Activated gamma-delta T cell treated with Interleukin-2 at 50 U/mL for 16 hours (primary cell): ENCODE data around the gene CDHR3.
"Not testable (repeated sequence)": the region's sequence is repeated elsewhere in the genome, so short reads cannot be mapped to it uniquely, and the experiment has no call there.

ENCODE experiments used
- DNase-seq: peaks from one replicate; pipeline ENCODE4 v3.0.0-alpha.2; 2020

CDHR3 gene

DNA sequence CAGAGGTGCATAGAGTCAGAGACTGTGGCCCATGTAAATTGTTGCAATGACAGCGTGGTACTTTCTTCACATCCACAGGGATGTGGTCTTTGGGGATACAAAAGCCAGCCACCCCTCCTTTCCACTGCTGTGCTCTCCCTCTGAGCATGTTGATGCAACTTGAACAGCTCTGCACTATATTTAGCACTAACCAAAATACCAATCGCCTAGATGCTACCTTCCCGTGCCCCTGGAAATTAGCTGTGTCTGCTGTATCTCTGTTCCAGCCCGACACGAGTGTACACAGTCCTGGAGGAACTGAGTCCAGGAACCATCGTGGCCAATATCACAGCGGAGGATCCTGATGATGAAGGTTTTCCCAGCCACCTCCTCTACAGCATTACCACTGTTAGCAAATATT, 38.1 kb downstream of the CDHR3 start:
- DNase-seq = no peak

DNA sequence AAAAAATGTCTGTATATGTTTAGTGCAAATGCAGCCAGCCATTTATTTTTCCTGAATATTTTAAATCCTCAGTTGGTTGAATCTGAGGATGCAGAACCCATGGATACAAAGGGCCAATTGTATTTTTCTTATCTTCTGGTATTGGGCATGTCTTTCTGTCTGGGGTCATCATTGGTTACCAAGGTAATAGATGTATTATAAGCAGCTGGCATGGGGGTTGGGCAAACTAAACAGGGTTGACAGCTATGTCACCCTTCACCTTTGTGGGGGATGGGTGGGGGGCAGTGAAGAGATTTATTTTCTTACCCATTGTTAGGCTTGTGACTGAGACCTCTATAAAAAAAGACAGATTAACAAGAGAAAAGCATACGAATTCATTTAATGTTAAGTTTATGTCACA, 38.8 kb downstream of the CDHR3 start:
- no peak for DNase-seq

DNA sequence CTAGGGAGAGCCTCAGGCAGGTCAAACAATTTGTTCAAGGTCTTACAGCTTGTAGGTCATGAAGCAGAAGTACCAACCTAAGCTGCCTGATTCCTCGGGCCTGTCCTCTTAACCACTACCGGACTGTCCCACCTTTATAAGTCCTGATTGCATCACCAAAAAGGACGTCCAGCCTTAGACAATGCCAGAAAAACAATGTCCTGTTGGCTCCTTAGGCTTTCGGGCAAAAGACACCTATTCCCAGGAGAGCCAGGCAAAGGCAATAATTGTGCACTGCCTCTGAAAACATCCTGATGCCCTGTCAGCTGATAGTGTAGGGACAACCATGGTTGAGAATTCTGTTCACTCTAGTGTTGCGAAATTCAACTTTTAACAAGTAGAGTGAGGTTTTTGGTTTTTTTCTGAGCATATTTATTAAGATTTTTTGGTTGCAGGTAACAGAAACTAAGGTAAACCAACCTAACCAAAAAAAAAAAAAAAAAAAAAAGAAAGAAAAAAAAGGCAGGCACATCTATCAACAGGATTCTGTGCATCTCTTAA, 40.5 kb downstream of the CDHR3 start:
- DNase-seq = no peak

DNA sequence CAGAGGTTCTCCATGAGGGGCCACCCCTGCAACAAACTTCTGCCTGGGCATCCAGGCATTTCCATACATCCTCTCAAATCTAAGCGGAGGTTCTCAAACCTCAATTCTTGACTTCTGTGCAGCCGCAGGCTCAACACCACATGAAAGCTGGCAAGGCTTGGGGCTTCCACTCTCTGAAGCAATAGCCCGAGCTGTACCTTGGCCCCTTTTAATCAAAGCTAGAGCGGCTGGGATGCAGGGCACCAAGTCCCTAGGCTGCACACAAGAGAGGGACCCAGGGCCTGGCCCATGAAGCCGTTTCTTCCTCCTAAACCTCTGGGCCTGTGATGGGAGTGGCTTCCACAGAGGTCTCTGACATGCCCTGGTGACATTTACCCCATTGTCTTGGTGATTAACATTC, 43.8 kb downstream of the CDHR3 start:
- no peak for DNase-seq

DNA sequence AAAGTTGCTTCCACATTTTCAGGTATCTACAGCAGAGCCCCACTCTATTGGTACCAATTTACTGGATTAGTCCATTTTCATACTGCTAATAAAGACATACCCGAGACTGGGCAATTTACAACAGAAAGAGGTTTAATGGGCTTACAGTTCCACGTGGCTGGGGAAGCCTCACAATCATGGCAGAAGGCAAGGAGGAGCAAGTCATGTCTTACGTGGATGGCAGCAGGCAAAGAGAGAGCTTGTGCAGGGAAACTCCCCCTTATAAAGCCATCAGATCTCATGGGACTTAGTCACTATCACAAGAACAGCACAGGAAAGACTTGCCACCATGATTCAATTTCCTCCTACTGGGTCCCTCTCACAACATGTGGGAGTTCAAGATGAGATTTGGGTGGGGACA, 44.7 kb downstream of the CDHR3 start:
- not testable (repeated sequence) for DNase-seq

DNA sequence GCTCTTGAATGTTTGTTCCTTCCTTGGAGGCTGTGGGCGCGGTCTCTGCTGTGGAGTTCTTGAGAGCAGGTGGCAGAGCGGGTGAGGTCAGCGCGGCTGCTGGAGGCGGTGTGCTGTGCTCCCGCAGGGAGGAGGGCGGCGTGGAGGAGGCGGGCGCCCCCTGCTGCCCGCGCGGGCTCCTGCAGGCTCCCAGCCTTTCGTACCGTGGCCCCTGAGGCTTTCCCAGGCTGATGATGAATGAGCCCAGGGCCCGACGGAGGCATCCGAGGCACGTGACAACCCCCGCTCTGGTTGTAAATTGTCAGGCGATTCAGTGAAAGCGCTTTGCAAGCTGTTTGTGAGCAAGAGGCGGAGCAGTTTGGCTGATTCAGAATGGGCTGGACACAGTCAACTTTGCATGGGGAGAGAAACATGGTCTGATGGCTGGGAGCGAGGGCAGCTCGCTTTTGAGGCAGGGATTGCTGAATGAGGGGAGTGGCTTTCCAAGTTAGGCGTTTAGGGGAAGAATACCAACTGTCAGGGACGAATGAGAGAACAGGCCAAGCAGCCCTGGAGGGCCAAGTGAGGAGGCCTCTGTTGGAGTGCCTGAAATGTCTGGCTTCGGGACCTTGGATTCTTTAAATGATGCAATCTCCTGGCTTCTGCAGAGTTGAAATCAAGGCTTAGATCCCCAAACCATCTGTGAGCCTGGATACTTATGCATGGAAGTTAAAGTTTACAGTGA, 46.6 kb downstream of the CDHR3 start:
- peak; percentile 67 for DNase-seq

DNA sequence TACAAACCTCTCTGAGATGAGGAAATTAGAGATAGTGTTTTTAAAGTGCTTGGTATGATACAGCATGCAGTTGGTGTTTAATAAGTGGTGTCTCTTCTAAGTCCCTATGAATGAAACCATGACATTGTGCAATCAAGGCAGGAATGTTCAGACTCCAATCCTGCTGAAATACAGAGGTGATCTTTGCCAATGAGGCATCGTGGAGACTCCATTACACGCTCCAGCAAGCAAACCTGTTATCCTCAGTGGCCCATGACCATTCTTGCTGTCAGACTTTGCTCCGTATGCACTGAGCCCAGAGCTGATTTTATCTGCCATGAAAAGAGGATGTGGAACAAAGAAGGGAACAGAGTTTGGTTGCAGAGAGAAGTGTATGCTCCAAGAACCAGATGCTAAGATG, 47.3 kb downstream of the CDHR3 start:
- DNase-seq = no peak

DNA sequence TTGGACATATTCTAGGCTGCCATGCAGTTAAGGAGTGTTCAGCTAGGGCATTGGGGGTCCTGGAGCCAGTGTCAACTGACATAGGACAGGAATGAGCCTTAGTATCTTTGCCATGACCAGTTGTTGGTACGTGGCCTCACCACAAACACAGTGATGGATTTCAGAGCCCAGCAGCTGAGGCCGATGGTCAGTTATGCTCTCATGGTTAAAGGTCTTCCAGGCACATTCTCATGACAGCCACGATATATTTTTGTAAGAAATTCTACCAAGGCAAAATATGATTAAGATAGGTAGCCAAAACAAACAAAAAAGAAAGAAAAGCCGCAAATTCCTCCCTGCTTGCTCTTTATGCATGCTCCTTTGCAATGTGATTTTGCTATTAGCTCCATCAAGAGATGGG, 47.8 kb downstream of the CDHR3 start:
- no peak for DNase-seq

DNA sequence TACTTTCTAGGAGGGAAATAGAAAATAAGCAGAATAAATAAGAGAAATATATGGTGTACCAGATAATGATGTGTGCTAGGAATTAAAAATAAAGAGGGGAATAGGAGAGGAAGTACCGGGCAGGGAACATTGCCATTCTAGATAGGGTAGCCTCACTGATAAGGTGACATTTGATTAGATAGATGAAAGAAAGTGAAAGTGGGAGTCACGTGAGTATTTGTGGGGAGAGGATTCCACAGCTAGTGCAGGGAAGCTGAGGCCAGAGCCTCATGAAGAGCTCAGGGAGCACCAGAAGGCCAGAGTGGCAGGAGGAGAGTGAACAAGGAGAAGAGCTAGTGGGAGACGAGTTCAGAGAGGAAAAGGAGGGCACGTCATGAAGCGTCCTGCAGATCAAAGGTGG, 49.1 kb downstream of the CDHR3 start:
- DNase-seq = no peak

DNA sequence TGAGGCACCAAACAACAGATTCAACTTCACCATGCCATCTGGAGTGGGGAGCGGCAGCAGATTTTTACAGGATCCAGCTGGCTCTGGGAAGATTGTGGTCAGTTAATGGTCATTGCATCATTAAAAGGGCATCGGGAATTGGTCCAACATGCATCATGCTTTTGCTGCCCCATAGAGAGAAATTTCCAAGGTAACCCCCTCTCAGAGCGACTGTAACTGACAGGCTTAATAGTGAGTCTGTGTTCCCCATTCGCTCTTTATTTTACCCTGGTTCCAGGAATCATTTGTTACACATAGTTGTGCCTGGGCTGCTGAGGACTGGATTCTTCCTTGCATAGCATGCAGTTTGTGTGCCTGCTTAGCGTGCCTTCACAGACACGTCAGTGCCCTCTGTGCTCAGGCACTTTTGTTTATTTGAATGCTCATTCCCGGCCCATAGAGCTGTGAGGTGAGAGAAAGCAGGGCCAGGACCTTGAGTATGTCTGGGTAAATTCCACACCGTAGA, 49.9 kb downstream of the CDHR3 start:
- DNase-seq = no peak

DNA sequence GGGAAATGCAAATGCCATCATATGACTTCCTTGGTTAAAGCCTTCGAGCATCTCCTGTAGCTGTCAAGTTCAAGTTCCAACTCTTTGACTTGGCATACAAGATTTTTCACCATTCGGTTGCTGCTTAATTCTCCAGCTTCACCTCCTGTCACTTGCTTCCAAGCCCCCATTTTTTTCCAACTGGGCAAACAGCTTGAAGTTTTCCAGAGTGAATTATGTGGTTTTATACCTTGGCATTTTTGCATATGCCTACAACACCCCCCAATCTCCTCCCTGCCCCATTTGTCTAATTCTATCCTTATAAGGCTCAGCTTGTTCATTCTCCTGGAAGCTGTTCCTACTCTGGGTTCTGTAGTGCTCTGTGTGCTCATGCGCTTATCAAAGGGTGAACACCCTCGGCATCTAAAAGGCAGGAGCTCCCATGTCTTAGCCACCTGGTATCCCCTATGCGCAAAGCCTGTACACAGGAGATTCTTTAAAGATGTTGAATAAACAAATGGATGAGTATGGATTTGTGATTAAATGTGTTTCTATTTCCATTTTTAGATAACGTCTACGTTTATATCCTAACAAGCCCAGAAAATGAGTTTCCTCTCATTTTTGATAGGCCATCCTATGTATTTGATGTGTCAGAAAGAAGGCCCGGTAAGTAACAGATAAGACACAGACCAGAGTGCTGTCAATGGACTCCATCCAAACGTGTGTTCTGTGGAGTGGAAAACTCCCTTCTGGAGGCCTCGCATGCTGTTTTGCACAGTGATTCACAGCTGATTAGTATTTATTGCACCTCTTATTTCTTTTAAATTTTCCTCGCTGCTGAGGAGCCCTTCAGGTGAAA, 52.5 kb downstream of the CDHR3 start:
- DNase-seq = no peak

DNA sequence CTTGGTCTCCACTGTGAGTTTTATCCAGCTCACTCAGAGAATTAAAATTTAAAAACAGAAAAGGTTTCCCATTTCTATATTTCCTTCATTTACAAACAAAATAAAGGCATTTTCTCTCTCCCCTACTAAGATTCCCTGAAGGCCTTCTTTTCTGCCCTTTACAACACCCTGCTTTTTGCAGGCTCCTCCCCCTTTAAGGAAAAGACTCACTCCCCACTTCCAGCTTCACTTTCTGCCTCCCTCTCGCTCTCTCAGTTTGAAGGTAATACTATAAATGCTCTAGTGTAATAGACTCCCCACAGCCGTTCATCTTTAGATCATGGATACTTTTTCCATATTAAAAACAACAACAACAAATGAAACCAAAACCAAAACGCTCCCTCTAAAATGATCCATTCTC, 53.3 kb downstream of the CDHR3 start:
- DNase-seq = no peak

DNA sequence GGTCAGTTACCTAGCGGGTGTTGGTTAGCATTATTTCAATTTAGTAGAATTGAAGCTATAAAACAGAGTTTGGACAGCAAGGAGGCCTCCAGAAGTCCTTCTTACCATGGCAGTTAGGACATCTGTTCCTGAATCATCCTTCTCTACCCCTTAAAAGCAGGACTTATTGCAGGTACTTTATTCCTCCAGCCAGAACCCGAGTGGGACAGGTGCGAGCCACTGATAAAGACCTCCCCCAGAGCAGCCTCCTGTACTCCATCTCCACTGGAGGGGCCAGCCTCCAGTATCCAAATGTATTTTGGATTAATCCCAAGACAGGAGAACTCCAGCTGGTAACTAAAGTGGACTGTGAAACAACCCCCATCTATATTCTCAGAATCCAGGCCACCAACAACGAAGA, 54.6 kb downstream of the CDHR3 start:
- no peak for DNase-seq

DNA sequence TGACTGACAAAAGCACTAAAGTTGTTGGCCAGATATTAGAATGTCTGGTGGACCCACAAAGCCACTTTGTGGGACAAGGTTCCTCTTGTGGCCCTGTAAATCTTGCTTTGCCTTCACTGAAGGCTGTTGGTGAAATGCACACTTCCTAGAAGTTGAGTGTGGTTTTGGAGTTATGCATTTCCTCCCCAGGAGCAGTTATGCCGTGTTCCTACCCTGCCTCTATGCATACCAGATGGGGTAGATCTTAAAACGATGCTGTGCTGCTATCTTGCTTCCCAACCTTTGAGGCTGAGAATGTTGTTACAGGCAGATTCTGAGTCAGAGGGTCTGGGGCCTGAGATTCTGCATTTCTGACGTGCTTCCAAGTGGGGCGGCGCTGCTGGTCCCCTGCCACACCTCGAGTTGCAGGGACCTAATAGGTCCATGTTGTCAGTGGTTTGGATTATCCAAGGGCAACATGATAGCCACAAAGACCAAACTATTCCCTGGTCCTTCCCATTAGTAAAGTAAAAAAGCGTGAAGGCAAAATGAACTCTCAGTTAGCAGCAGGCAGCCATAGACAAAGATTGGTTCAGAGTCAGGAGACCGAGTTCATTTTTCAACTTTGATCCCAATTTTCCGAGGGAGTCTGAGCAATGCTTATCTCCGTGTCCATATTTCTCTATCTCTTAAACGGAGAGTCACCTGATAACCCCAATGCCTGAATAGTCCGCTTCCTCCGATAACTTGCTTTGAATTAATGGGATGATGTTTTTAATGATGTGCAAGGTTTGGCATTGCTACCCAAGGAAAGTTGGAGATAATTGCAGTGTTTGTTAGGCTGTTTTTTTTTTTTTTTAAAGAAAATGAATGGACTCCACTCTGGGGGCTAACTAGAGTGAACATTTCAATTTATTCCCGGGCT, 55.8 kb downstream of the CDHR3 start:
- no peak for DNase-seq

DNA sequence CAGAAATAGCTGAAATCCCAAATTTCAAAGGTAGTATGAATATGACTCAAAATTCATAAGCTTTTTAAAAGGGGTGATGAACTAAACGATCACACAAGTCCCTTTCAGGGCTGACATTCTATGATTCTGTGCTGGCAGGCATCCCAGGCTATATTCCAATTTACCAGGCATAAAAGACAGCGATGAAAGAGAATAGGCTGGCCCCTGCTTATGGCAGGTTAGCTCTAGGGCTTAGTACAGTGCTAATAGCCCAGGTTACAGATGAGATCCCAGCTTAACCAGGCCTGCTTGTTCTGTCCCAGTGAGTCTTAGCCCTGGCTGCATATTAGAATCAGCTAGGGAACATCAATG, 56.4 kb downstream of the CDHR3 start:
- DNase-seq = no peak

DNA sequence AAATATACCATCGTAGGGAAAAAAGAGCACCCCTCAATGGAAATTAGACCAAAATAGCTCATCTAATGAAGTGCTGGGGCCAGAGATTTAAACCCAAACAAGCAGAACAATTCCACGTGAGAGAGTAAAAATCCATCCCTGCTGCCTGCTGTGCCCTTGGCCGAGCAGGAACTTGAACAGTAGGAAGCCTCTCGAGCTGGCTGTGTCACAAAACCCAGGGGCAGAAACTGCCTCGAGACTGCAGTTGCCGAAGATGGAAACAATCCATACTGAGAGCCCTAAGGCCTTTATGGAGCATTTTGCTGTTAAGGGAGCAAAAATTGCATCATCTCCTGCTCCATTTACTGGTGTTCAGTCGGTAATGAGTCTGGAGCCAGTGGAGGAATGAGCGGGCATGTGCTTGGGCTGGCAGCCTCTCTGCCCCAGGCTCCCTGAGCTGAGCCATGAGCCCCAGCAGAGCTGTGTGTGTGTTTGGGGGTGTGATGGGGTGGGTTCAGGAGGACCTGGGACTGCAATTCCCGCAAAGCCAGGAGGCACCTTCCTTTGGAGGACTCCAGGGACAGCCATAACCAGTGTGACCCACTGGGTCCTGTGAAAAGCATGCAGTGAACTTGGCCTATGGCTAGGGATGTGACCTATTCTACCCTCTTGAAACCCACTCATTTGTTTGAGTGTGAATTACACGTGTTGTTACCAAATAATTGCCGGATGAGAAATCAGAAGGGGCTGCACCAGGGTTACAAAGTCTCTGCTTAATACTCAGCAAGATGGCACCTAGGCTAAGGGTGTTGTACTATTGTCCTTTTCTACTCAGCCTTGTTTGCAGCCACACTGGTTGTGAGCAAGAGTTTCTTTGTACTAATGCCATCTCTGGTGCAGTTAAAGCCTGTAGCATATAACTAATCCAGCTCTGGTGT, 58.3 kb downstream of the CDHR3 start:
- no peak for DNase-seq

DNA sequence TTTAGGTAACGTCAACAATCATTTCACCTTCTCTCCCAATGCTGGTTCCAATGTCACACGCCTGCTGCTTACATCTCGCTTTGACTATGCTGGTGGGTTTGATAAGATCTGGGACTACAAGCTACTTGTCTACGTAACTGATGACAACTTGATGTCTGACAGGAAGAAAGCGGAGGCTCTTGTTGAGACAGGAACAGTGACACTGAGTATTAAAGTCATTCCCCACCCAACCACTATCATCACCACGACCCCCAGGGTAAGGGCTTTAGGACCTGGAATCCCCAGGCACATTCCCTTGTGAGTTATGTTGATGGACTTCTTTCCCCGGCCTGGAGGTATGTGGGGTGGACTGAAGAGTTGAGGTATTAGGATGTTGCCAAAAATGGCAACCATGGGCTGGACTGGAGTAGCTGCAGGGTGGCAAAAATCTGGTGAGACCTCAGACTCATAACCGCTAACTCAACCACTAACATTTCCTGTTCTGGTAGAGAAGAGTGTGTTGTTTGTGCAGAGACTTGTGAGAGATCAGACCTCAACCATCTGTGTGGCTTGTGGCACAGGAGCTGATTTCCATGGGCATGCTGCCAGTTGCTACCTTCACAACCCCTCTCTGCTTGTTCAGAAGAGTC, 59.2 kb downstream of the CDHR3 start:
- peak; percentile 77 for DNase-seq

DNA sequence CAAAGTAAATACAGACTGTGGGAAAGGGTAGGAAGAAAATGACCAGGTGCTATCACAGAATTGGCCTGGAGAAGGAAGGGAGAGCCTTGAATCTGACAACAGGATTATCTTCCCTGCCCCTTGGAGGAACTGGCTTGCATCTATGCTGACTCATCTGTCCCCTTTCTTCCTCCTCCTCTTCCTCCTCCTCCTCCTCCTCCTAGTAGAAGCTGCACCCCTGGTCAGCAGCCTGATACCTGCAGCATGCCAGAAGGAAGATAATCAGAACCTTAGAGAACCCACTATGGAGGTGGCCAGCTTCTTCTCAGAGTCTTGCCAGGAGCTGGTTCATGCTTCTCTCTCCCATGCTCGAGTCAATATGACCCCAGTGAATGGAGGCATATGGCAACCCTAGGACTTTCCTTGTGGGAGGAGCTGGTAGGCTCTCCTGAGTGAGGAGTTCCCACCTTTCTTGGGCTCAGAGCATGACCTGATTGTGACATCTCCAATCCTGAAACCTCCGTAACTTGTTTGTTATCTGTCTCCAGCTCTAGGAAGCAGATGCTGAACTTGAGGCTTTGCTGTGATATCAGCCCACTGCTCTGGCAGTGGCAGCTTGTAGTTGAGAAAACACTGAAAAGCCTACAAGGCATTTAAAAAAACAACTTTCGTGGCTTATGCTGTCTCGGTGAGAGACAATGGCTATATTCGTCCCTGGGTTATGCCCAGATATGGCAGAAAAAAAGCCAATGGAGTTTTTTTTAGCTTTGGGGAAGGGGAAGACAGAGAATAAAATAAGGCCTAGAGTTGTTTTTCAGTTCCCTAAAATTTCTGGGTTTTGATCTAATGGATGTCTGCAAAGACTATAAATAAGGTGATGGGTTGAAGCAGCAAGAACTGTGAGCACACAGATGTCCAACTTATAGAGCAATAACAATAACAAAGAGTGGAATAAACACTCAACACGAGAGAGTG, 60.6 kb downstream of the CDHR3 start:
- DNase-seq = no peak

DNA sequence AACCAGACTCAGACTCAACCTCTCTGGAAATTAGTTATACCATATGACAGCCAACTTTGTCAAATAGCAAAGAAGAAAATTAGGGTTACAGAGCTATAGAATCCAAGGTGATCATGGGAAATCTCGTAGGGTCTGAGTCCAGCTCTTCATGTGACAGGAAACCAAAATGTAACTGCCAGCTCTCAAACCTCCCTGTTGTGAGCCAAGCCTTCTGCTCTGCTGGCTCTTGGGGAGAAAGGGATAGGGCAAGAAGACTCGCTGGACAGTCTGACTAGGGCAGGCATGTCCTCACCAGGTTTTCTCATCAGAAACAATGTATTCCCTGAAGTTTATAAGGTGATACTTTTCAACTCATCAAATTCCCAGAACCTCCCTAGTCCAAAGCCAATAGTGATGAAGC, 63.0 kb downstream of the CDHR3 start:
- DNase-seq = no peak

DNA sequence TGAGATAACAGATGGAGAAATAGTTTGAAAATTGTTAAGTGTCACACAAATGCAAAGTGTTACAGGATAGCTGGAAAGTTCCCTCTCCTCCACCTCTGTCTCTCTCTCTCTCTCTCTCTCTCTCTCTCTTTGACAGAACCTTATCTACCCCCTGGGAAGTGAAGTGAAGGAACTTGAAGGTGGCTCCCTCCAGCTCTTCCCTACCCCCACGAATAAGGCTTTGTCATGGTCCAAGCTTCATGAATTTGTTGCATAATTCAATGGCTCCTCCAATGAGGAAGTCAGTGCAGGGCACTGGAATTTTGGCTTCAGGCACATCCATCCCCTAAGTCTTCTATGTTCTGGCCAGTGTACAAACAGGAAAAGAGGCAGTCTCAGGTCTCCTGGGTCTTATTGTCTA, 66.4 kb downstream of the CDHR3 start:
- DNase-seq = no peak
